PC-3 (cell line): ENCODE data around the gene CST6.

Experiments used
- CTCF ChIP-seq: fragments of 300-600 bp; sonication (generic); conservative IDR thresholded peaks from 2 replicates; pipeline ENCODE4 v1.5.1; 2017; ENCODE audit warnings: antibody characterized with exemption, low read depth, mild to moderate bottlenecking, low read length
- EZH2 ChIP-seq: fragments of 300-600 bp; sonication (generic); IDR thresholded peaks from one replicate; pipeline ENCODE4 v1.6.1; 2017; ENCODE audit warnings: antibody characterized with exemption, mild to moderate bottlenecking, low read length; ENCODE audit not compliant: unreplicated experiment
- EZH2phosphoT487 ChIP-seq: fragments of 300-600 bp; sonication (generic); IDR thresholded peaks from 2 replicates; pipeline ENCODE4 v1.6.1; 2018; ENCODE audit warnings: mild to moderate bottlenecking, antibody characterized with exemption, low read length, borderline replicate concordance

GRCh38 chr11:66051371-66051765, 39.6 kb downstream of the CST6 start:
- no peak for TF ChIP-seq CTCF
- no peak for TF ChIP-seq EZH2
- no peak for TF ChIP-seq EZH2phosphoT487
